Fibroblast of villous mesenchyme (primary cell): Measurements from ENCODE around the gene BCL2A1. TPM values are rescaled to one million over a fixed set of nuclear protein-coding genes. Genes with fewer than 3 reads are reported as not detected.
A peak's percentile ranks its signal among the peaks of the same experiment; 100 is the strongest.
"Not testable (repeated sequence)": the region's sequence is repeated elsewhere in the genome, so short reads cannot be mapped to it uniquely, and the experiment has no call there.

Experiments used
- DNase-seq: peaks from one replicate; pipeline ENCODE4 v3.0.0-alpha.2; 2010; ENCODE audit warnings: low read depth
- H3K4me3 ChIP-seq: 2 replicates; pipeline ENCODE4 v1.5.1; 2011; ENCODE audit warnings: low read depth, mild to moderate bottlenecking, low read length
- total RNA-seq: library from RNA; depleted of rRNA; stranded (reverse); fragments of >200 nt; gene quantifications from 2 replicates; pipeline ENCODE4 v1.2.3, GENCODE V29; 2012
- TF ChIP-seq, protein P1 (sequence below): IDR thresholded peaks from 2 replicates; pipeline ENCODE4 v1.5.1; 2012; ENCODE audit warnings: low read depth, mild to moderate bottlenecking, low read length; ENCODE audit not compliant: insufficient read depth

Gene BCL2A1
- total RNA-seq, 1 donor: not detected

DNA sequence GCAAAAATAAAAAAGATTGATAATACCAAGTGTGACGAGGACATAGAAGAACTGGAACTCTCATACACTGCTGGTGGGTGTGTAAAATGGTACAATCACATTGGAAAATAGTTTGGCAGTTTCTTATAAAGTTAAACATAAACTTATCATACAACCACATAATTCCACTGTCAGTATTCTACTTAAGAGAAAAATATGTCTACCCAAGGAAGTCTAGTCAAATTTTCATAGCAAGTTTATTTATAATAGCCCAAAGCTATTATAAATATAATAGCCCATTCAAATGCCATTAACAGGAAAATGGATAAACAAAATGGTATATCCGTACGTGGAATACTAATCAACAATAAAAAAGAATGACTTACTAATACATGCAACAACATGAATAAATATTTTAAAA lies 40.6 kb upstream of the BCL2A1 start:
- TF ChIP-seq, protein P1, sequence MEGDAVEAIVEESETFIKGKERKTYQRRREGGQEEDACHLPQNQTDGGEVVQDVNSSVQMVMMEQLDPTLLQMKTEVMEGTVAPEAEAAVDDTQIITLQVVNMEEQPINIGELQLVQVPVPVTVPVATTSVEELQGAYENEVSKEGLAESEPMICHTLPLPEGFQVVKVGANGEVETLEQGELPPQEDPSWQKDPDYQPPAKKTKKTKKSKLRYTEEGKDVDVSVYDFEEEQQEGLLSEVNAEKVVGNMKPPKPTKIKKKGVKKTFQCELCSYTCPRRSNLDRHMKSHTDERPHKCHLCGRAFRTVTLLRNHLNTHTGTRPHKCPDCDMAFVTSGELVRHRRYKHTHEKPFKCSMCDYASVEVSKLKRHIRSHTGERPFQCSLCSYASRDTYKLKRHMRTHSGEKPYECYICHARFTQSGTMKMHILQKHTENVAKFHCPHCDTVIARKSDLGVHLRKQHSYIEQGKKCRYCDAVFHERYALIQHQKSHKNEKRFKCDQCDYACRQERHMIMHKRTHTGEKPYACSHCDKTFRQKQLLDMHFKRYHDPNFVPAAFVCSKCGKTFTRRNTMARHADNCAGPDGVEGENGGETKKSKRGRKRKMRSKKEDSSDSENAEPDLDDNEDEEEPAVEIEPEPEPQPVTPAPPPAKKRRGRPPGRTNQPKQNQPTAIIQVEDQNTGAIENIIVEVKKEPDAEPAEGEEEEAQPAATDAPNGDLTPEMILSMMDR: no peak
- no peak overlapping the region for H3K4me3 ChIP-seq
- no peak for DNase-seq

GRCh38 chr15:80011041-80011523 lies 40.1 kb upstream of the BCL2A1 start:
- not testable (repeated sequence) for H3K4me3 ChIP-seq
- DNase-seq: peak; percentile 74

DNA sequence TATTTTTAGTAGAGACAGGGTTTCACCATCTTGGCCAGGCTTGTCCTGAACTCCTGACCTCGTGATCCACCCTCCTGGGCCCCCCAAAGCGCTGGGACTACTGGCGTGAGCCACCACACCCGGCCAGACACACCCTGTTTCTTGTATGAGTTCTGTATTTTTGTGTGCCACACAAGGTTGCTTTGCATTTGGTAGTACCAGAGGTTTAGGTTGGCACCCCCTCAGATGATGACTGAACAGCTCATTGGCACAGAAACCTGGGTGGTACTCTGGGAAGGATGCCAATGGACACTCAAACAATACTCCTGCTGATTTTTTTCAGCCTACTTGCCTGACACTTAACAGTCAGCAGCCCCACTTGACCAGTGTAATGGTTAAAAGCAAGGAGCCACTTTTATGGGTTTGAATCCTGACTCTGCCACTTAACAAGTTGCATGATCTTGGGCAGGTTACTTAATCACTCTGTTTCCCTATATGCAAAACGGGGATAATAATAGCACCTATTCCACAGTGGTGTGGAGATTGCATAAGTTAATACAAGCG lies 39.2 kb upstream of the BCL2A1 start:
- peak; percentile 10 for DNase-seq
- no peak overlapping the region for H3K4me3 ChIP-seq
- TF ChIP-seq, protein P1: no peak

GRCh38 chr15:80007532-80007931 lies 36.5 kb upstream of the BCL2A1 start:
- H3K4me3 ChIP-seq: no peak overlapping the region
- DNase-seq: no peak
- TF ChIP-seq, protein P1: no peak

DNA sequence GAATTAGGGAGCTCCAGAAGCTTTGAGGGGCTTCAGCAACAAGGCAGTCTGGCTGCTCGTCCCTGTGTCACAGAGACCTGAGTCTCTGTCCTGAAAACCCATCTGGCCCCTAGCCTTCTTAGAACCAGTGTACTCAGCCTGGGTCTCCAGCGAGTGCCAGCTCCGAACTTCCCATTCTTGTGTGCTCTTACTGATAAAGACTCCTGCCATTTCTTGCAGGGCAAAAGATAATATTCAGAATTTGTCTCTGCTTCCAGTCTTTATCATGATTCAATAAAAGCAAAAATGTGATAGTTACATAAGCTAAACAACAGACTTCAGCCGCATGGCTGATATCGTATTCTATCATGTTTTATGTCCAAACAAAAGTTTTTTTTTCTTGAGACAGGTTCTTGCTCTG lies 36.0 kb upstream of the BCL2A1 start:
- H3K4me3 ChIP-seq: no peak overlapping the region
- TF ChIP-seq, protein P1: no peak

GRCh38 chr15:80003934-80004472 lies 33.0 kb upstream of the BCL2A1 start:
- H3K4me3 ChIP-seq: no peak overlapping the region
- TF ChIP-seq, protein P1: no peak
- DNase-seq: no peak

More for the DNA sequence above, 36.0 kb upstream of the BCL2A1 start:
- DNase-seq: no peak

DNA sequence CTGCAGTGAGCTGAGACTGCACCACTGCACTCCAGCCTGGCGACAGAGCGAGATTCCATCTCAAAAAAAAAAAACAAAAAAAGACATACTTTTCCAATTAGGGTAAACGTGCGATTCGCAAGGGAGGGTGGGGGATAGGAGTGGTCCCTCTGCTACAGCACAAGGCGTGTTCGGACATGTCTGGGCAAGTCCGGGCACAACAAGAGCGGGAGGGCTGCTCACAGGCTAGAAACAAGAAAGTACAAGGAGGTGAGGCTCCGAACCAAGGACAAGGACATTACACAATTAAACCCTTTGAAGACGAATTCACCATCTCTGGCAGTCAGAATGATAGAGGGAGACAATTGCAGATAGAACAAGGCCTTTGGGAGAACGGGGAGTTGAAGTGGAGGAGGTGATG lies 32.2 kb upstream of the BCL2A1 start:
- no peak overlapping the region for H3K4me3 ChIP-seq
- DNase-seq: no peak
- TF ChIP-seq, protein P1: no peak
